Measurements from ENCODE around the gene CISTR. TPM values are rescaled to one million over a fixed set of nuclear protein-coding genes. Genes with fewer than 3 reads are reported as not detected.

Gene CISTR
- total and polyA plus RNA-seq, 2 donors (not counting 3 experiments of a cell fraction or from before 2014, with no cell fraction given) = not detected

GRCh38 chr12:53755893-53756292, 4.1 kb upstream of the CISTR start:
- no peaks in the 10 kb centered on the region for H3K9me3 ChIP-seq (replicated peaks; ENCODE audit: control insufficient read depth, insufficient read depth, low read length)
- dilution Hi-C loops (cut with MboI; ENCODE audit: extremely low pct_ligation_motif_present, low sequenced_read_pairs) = no loop called here
- peaks cover 3% of the 10 kb centered on the region for H3K4me1 ChIP-seq (ENCODE audit: control insufficient read depth, extremely low read depth, insufficient read depth, low read length)
- no peak overlapping the region for H3K4me2 ChIP-seq (ENCODE audit: insufficient read depth, low read length)
- no peaks in the 10 kb centered on the region for H3K36me3 ChIP-seq (ENCODE audit: control insufficient read depth in 2 of 2, extremely low read depth in 1 of 2, insufficient read depth in 2 of 2, low read length in 2 of 2)
- peaks cover 62 to 73% of the 10 kb centered on the region in 2 experiments for H3K27me3 ChIP-seq (ENCODE audit: control insufficient read depth in 2 of 2, insufficient read depth in 2 of 2, low read length in 2 of 2)
- BruUV-seq (replicated peaks) = no TSS peak
- no peaks in the 10 kb centered on the region for H3K79me2 ChIP-seq (ENCODE audit: control insufficient read depth, insufficient read depth, low read length)
- H2AFZ ChIP-seq (ENCODE audit: low read depth, low read length) = no peak overlapping the region
- CTCF ChIA-PET = interaction anchor here (1.5 to 3.7 kb wide), 2 partner anchors 10 to 54 kb away, joined by 4 to 69 read pairs; no protein-coding TSS in a partner anchor
- POLR2A ChIA-PET = no interaction called here
- FAIRE-seq (no peak), DNase-seq (ENCODE audit: low read depth, low spot score) (no peak)
- intact Hi-C loops (cut with micrococcal nuclease) = loop anchor here (10.0 kb wide), 1 partner anchor 449 kb away; no protein-coding TSS in a partner anchor
- H3K9ac ChIP-seq (replicated peaks; ENCODE audit: extremely low read depth, insufficient read depth, low read length) = no peak overlapping the region
- H4K20me1 ChIP-seq (replicated peaks; ENCODE audit: control insufficient read depth, extremely low read depth, insufficient read depth, low read length) = no peaks in the 10 kb centered on the region
- no peak overlapping the region for H3K4me3 ChIP-seq (replicated peaks in 1 of 3; ENCODE audit: insufficient read depth in 1 of 3, low read depth in 1 of 3, low read length in 3 of 3)
- no peaks in the 10 kb centered on the region for H3K9me1 ChIP-seq (replicated peaks; ENCODE audit: control insufficient read depth, extremely low read depth, insufficient read depth, low read length)
- H3K27ac ChIP-seq (ENCODE audit: insufficient read depth, low read depth, low read length) = no peak overlapping the region
- no peak for TF ChIP-seq JUN (IDR thresholded peaks at IDR 0.05; ENCODE audit: borderline replicate concordance, insufficient read depth, insufficient read length, low read depth)
- TF ChIP-seq GATA2 (IDR thresholded peaks at IDR 0.05; ENCODE audit: insufficient read depth, insufficient read length, low read depth, low read length) = no peak
- TF ChIP-seq POLR2A (IDR thresholded peaks at IDR 0.05; ENCODE audit: low read depth, low read length) = no peak
- no peak for TF ChIP-seq CTCF (IDR thresholded peaks at IDR 0.05; ENCODE audit: extremely low read depth in 1 of 2, insufficient read depth in 1 of 2, low read depth in 1 of 2, low read length in 2 of 2)
- TF ChIP-seq POLR2AphosphoS5 (IDR thresholded peaks at IDR 0.05; ENCODE audit: insufficient read depth, low read depth, low read length) = no peak
- TF ChIP-seq MAX (IDR thresholded peaks at IDR 0.05; ENCODE audit: insufficient read depth, insufficient read length) = no peak
- TF ChIP-seq MYC (IDR thresholded peaks at IDR 0.05; ENCODE audit: low read depth, low read length) = no peak
- no peak for TF ChIP-seq EZH2 (IDR thresholded peaks at IDR 0.05; ENCODE audit: borderline replicate concordance, low read depth, low read length, severe bottlenecking)
- no peak for TF ChIP-seq FOS (IDR thresholded peaks at IDR 0.05; ENCODE audit: borderline replicate concordance, insufficient read depth, low read length)

Data from endothelial cell of umbilical vein (primary cell).